Small intestine (tissue), 7 donors: ENCODE data around the gene PDE8A. TPM values are rescaled to one million over a fixed set of nuclear protein-coding genes. Genes with fewer than 3 reads are reported as not detected.
A peak's percentile ranks its signal among the peaks of the same experiment; 100 is the strongest.

Experiments
- DNase-seq, 2 donors: peaks; one replicate each; pipeline versions ENCODE4 v3.0.0 to v3.0.0-alpha.2; 2013
- FAIRE-seq: peaks from 2 replicates; lab custom pipeline; 2012; peaks lifted over from hg19 to GRCh38; lab: Jason Lieb, UNC
- H3K27ac ChIP-seq, 3 donors: one replicate each; pipeline ENCODE4 v1.5.1; 2013; ENCODE audit warnings: low read length in 2 of 3, mild to moderate bottlenecking in 2 of 3, control low read depth in 1 of 3, inconsistent platforms in 1 of 3, low read depth in 1 of 3, moderate library complexity in 1 of 3
- H3K27me3 ChIP-seq, 3 donors: one replicate each; pipeline ENCODE4 v1.6.1; 2013; ENCODE audit warnings: low read length in 3 of 3, inconsistent platforms in 1 of 3; ENCODE audit not compliant: control insufficient read depth in 3 of 3, insufficient read depth in 3 of 3
- H3K36me3 ChIP-seq, 3 donors: one replicate each; pipeline ENCODE4 v1.6.1; 2013; ENCODE audit warnings: low read length in 3 of 3, inconsistent platforms in 1 of 3, low read depth in 1 of 3, mild to moderate bottlenecking in 1 of 3, moderate library complexity in 1 of 3; ENCODE audit not compliant: control insufficient read depth in 3 of 3, insufficient read depth in 2 of 3
- H3K4me1 ChIP-seq, 3 donors: one replicate each; pipeline ENCODE4 v1.6.1; 2013; ENCODE audit warnings: low read length in 2 of 3, inconsistent platforms in 1 of 3, low read depth in 1 of 3, mild to moderate bottlenecking in 1 of 3, moderate library complexity in 1 of 3; ENCODE audit not compliant: control insufficient read depth in 3 of 3, insufficient read depth in 2 of 3
- H3K4me3 ChIP-seq, 3 donors: one replicate each; pipeline ENCODE4 v1.5.1; 2013; ENCODE audit warnings: low read length in 3 of 3, control low read depth in 1 of 3, inconsistent platforms in 1 of 3, low read depth in 1 of 3, mild to moderate bottlenecking in 1 of 3, moderate library complexity in 1 of 3
- H3K9me3 ChIP-seq, 2 donors: one replicate each; pipeline ENCODE4 v1.6.1; 2013; ENCODE audit warnings: low read depth in 1 of 2, low read length in 1 of 2; ENCODE audit not compliant: control insufficient read depth in 2 of 2, insufficient read depth in 1 of 2
- WGBS, 3 donors: extraction: QIAGEN DNeasy Blood & Tissue Kit; methylation state at CpG; one replicate each; pipeline ENCODE4 v1.1.7; 2013; 5-methylcytosine and 5-hydroxymethylcytosine counted together
- polyA plus RNA-seq, 4 donors: library from polyadenylated mRNA; stranded (reverse) in 3 of 4; unstranded in 1 of 4; fragments of 200-250 nt in 3 of 4; fragments of 120-200 nt in 1 of 4; gene quantifications; one replicate each; pipeline versions ENCODE4 v1.2.1 to v1.2.3, GENCODE V29; 2013
- donor health status: healthy with polysubstance abuse.
- donor health status: control.
- donor health status: control.
- donor health status: Bipolar disorder and iron deficiency.
- donor health status: healthy.

Gene PDE8A
- polyA plus RNA-seq, 4 donors: 18.4 to 62.0 (median 26.8) TPM

DNA sequence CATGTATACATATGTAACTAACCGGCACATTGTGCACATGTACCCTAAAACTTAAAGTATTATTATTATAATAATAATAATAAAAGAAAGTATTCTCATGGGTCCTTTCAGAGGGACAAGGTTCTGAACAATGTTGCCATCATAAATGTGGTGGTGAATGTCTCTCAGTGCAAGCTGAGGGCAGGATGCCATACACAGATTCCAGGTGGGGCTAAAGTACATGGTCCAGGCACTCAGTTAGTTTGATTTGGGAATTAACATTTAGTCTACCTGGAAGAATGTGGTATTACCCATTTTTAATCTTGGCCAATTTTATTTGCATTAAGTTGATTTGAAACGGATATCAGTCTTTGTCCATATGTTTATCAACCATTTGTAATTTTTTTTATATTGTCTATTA, 24.5 kb downstream of the PDE8A start:
- DNase-seq (peak; percentile 56 to 59), FAIRE-seq (no peak)
- Histone ChIP-seq H3K36me3 (peaks cover 0 to 3% (median 0%) of the 10 kb centered on the region in 3 donors), H3K27me3 (no peaks in the 10 kb centered on the region), H3K4me3 (no peak overlapping the region), H3K9me3 (no peaks in the 10 kb centered on the region), H3K4me1 (peaks cover 11 to 37% (median 23%) of the 10 kb centered on the region in 3 donors), H3K27ac (no peak overlapping the region)
- 69 to 78% (median 73%) methylated on average over 2 of the region's 2 CpGs for WGBS, 3 donors

DNA sequence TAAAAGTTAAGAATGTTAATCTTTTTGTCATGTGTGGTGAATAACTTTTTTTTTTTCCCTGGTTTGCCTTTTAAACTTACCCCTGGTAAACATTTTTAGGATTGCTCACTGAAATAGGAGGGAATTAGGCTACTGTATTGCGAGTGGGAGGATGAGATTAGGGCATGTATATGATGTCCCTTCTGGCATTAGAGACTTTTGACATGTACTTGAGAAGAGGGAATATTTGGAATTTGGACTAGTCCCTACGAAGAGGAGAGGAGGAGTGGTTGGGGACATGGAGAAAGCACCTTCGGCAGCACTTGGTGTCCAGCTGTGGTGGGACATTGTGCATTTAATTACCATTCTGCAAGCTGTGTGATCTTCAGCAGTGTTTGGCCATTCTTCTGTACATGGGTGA, 25.0 kb downstream of the PDE8A start:
- no peak for DNase-seq
- Histone ChIP-seq H3K4me1 (peaks cover 11 to 37% (median 23%) of the 10 kb centered on the region in 3 donors), H3K4me3 (no peak overlapping the region), H3K27ac (no peak overlapping the region), H3K27me3 (no peaks in the 10 kb centered on the region), H3K9me3 (no peaks in the 10 kb centered on the region), H3K36me3 (peaks cover 0 to 3% (median 0%) of the 10 kb centered on the region in 3 donors)
- 70 to 81% (median 74%) methylated on average over 3 of the region's 3 CpGs for WGBS, 3 donors
- FAIRE-seq: no peak

DNA sequence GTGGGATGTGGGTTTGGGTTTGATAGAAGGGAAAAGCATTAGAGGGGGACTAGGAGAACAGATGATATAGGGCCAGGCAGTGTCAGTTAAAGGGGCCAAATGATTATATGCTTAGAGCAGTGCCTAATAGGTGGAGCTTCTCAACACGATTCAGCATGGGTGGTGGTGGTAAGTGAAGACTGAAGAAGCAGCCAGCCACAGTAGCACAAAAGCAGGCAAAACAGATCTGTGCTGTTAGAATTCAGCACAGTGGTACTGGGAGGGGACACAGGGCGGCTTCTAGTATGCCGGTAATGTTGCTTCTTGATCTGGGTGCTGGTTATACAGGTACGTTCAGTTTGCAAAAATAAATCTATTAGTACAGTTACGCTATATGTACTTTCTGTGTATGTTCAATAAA, 25.5 kb downstream of the PDE8A start:
- Histone ChIP-seq H3K4me3 (no peak overlapping the region), H3K27ac (no peak overlapping the region), H3K9me3 (no peaks in the 10 kb centered on the region), H3K36me3 (peaks cover 0 to 3% (median 0%) of the 10 kb centered on the region in 3 donors), H3K27me3 (no peaks in the 10 kb centered on the region), H3K4me1 (peaks cover 11 to 37% (median 23%) of the 10 kb centered on the region in 3 donors)
- WGBS, 3 donors: 36 to 69% (median 59%) methylated on average over 5 of the region's 5 CpGs
- FAIRE-seq: no peak
- DNase-seq: no peak

GRCh38 chr15:85007741-85008397, 26.2 kb downstream of the PDE8A start:
- 61 to 83% (median 75%) methylated on average over 4 of the region's 4 CpGs for WGBS, 3 donors
- Histone ChIP-seq H3K27me3 (no peaks in the 10 kb centered on the region), H3K36me3 (peaks cover 0 to 3% (median 0%) of the 10 kb centered on the region in 3 donors), H3K27ac (peak overlapping the region in 1 of 3 donors; percentile 63), H3K4me1 (peaks cover 11 to 37% (median 23%) of the 10 kb centered on the region in 3 donors), H3K9me3 (no peaks in the 10 kb centered on the region), H3K4me3 (no peak overlapping the region)
- DNase-seq: peak in 1 of 2 donors; percentile 61
- FAIRE-seq: no peak

DNA sequence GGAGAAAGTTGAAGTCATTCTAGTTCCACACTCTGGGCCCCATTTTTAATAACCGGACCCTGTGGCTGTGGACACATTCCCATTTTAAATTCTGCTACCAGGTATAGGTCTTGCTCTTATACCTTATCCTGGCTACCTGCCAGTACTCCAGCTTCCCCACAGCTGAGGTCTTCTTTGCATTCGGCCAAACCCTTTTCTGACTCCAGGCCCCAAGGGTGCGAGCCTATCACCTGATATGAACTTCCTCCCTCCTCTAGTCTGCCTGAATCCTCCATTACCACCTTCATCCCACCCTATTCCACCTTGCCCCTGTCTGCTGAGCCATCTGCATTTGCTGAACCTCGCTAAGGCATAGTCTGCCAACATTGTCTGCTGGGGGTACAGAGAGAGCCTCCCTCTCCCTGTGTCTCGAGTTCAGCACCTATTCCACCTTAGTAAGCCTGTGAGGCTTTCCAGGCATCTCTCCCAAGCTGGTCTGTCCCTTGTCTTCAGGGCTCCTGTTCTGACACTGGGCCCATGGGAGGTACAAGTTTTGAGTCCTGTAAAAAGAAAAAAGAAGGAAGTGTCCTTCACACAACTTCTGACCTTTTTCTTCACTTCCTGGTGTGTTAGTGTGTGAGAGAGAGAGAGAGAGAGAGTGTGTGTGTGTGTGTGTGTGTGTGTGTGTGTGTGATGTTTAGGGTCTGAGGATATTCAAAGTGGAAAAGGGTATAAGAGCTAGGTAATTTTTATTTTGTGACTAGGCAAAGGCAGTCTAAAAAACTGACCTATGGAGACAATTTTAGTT, 27.0 kb downstream of the PDE8A start:
- Histone ChIP-seq H3K9me3 (no peaks in the 10 kb centered on the region), H3K4me1 (peaks cover 11 to 37% (median 24%) of the 10 kb centered on the region in 3 donors), H3K4me3 (no peak overlapping the region), H3K36me3 (peaks cover 0 to 3% (median 0%) of the 10 kb centered on the region in 3 donors), H3K27me3 (no peaks in the 10 kb centered on the region), H3K27ac (peak overlapping the region in 2 of 3 donors; percentile 43 to 63)
- FAIRE-seq (no peak), DNase-seq (no peak)
- WGBS, 3 donors: 55 to 75% (median 68%) methylated on average over 5 of the region's 5 CpGs

DNA sequence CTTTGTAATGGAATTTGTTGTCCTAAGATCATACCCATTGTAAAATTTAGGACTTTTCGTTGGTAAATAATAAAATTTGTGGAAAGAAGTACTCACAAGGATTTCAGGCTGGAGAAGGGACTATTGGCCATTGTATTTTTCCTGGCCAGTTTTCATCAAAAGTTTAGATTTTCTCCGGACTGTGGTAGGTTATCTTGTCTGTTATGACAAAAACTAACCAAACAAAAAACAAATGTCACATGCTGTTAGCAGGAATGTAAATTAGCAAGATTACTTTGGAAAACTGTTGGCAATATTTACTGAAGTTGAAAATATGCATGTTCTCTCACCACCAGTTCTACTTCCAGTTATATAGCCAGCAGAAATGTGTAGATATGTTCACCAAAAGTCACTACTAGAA, 27.8 kb downstream of the PDE8A start:
- FAIRE-seq (no peak), DNase-seq (no peak)
- WGBS, 3 donors: 58 to 69% (median 59%) methylated on average over 2 of the region's 2 CpGs
- Histone ChIP-seq H3K27ac (no peak overlapping the region), H3K4me1 (peaks cover 11 to 37% (median 29%) of the 10 kb centered on the region in 3 donors), H3K9me3 (no peaks in the 10 kb centered on the region), H3K4me3 (no peak overlapping the region), H3K36me3 (peaks cover 0 to 2% (median 0%) of the 10 kb centered on the region in 3 donors), H3K27me3 (no peaks in the 10 kb centered on the region)

GRCh38 chr15:85010071-85010385, 28.4 kb downstream of the PDE8A start:
- Histone ChIP-seq H3K27ac (peak overlapping the region in 2 of 3 donors; percentile 71 to 79), H3K27me3 (no peaks in the 10 kb centered on the region), H3K4me1 (peaks cover 11 to 37% (median 29%) of the 10 kb centered on the region in 3 donors), H3K9me3 (no peaks in the 10 kb centered on the region), H3K36me3 (peaks cover 0 to 2% (median 0%) of the 10 kb centered on the region in 3 donors), H3K4me3 (no peak overlapping the region)
- no peak for FAIRE-seq
- DNase-seq: no peak

GRCh38 chr15:85010386-85011159, 28.9 kb downstream of the PDE8A start:
- Histone ChIP-seq H3K27ac (peak overlapping the region in 2 of 3 donors; percentile 71 to 79), H3K27me3 (no peaks in the 10 kb centered on the region), H3K9me3 (no peaks in the 10 kb centered on the region), H3K4me1 (peaks cover 11 to 37% (median 29%) of the 10 kb centered on the region in 3 donors), H3K4me3 (no peak overlapping the region), H3K36me3 (peaks cover 0 to 4% (median 0%) of the 10 kb centered on the region in 3 donors)
- DNase-seq: peak; percentile 53 to 79
- 13 to 17% (median 17%) methylated on average over 3 of the region's 3 CpGs for WGBS, 3 donors
- FAIRE-seq: no peak
